Kidney tubule cell (primary cell): ENCODE measurements around the gene RAC2.
A peak's percentile ranks its signal among the peaks of the same experiment; 100 is the strongest.
"Not testable (repeated sequence)": the region's sequence is repeated elsewhere in the genome, so short reads cannot be mapped to it uniquely, and the experiment has no call there.

Experiments
- DNase-seq: peaks from one replicate; pipeline ENCODE4 v3.0.0-alpha.2; 2018; ENCODE audit warnings: low spot score

The RAC2 gene

DNA sequence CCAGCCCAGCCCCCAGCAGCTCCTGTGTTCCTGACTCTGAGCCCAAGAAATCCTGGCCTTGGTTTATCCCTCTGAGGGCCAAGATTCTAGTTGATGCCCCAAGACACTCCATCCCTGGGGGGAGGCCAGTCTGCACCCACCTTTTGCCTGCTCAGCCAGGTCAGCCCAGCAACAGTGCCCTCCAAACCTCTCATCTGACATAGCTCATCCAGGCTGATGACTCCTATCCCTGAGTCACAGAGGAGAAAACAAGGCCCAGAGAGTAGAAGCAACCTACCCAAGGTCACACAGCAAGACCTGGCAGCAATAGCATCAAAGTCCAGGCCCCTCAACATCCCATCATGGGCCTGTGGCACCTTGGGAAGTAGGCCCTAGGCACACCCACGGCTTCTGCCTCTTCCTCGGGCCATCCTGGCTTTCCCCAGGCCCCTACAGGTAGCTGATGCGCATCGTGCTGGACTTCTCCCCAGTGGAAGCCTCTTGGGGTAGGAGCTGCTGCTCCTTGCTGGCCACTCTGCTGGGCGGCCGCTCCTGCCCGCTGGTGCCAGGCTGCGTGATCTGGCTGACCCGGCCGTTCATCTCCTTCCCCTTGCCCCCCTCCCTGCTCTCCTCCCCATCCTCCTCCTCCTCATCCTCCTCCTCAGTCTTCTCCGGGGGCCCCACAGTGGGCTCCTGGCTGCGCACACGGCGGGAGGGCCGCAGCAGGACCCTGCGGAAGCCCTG, 37.8 kb downstream of the RAC2 start:
- no peak for DNase-seq

DNA sequence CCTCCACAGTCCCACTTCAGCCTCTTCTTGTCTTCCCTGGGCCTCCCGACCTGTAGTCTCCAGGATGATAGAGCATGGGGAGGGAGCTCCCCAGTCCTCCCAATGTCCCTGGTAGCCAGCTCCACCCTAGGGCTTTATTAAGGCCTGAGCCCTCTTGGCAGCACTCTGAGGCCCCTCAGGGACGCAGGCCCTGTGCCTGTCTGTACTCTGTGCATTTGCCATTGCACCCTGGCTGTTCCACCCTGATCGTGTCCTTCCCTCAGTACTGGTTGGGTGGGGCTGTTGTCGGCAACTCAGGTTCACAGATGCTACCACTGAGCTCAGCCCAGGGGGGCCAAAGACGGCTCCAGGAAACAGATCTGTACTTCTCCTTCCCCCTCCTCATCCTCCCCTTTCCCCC, 39.0 kb downstream of the RAC2 start:
- no peak for DNase-seq

DNA sequence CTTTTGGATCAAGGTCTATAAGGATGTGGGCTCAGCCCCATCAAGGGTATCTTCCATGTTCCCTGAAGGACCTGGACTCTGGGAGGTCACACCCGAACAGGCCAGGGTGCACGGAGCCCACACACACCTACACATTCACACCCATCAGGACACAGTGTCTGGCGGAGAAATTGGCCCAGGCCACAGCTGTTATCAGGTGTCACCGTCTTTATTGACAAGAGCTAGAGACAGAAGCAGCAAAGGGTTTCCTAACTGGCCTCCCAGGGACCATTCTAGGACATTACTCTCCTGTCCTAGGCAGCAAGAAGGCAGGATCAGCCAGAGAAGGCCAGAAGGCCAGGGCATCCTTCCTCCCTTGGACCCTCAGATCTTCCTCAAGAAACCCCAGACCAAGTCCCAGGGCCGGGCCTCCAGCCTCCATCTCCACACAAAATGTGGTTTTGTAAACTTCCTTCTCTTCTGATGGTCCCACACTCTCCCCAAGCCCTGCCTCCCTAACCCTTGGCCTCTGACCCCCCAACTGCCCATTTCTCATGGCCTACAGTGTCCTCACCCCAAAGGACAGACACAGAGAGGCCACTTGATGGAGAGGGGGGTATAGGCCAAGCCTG, 39.9 kb downstream of the RAC2 start:
- no peak for DNase-seq

DNA sequence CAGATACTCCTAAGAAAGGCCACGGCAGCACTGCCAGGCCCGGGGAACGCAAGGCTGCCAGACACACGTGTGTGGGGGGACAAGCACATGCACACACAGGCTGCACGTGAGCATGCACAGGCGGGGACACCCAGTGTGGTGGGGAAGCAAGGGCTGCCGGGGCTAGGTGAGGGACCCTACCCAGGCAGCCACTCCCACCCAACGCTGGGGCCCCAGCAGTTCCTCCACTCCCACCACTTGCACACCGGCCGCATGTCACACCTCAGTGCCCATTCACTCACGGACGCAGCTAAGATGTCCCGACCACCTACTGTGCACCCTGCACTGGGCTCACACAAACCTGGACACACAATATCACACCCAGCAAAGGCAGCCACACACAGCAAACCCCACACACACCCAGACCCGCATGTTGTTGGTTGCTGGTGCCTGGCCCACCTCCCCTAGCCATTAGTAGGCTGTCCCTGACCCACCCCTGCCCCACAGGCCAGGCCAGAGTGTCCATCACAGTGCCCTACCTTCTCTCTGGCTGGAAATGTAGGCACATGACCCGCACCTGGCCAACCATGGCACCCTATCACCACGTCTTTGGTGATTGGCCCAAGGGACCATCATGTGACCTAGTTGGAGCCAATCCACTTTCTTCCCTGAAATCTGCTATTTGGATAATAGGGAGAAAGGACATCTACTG, 40.6 kb downstream of the RAC2 start:
- DNase-seq: no peak

DNA sequence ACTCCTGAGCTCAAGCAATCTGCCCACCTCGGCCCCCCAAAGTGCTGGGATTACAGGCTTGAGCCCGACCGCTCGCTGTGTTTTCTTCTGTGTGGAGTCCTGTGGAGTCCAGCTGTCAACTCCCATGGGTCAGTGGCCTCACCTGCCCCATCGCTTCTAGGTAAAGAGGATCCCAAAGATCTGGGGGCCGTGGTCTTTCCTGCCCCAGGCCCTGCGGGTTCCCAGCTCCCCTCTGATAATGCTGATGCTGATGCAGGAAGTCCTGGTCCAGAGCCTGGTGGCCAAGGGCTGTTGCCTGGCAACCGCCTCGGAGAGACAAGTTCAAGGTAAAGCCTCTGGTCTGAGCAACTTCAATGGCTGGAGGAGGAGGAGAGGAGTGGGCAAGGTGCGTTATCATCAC, 41.4 kb downstream of the RAC2 start:
- DNase-seq: no peak

DNA sequence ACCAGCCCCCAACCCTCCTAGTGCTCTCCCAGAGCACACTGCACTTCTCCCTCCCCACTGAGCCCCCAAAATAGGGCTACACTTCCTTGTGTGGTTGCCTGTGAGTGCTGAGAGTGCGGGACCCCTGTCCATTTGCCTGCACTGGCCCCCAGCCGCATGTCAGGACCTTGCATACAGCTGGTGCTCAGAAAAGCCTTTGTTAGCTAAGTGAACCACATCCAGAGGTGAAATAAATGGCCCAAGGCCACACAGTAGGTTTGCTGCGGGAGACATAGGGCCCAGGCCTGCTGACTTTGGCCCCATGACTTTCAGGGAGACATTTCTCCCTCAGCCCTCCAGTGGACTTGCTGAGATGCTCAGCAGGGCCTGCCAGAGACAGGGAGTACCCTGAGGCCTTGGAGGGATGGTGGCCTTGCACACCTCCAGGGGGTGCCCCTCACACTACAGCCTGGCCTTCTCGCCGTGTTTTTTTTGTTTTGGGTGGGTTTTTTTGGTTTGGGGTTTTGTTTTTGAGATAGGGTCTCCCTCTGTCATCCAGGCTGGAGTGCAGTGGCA, 42.0 kb downstream of the RAC2 start:
- no peak for DNase-seq

DNA sequence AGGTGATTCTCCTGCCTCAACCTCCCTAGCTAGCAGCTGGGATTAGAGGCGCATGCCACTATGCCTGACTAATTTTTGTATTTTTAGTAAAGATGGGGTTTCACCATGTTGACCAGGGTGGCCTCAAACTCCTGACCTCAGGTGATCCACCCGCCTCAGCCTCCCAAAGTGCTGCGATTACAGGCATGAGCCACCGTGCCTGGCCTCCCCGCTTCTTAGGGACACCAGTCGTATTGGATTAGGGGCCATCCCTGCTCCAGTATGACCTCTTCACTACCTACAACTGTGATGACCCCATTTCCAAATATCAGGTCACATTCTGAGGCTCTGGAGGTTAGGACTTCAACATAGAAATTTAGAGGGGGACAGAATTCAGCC, 42.6 kb downstream of the RAC2 start:
- DNase-seq: not testable (repeated sequence)

DNA sequence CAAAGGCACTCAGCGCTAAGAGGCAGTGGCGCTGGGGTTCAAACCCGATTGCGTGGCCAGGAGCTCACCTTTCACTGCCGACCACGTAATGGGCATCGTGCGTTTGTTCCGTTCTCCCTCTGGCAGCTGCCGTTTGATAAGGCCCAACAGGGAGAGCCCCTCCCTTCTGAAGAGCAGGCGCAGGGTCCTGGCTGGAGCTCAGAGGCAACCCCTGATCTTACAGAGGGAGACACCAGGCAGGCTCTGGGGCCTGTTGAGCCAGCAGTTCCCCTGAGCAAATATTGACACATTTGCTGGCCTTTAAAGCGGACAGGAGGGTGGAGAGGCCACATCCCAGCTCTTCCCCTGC, 44.3 kb downstream of the RAC2 start:
- DNase-seq: no peak

DNA sequence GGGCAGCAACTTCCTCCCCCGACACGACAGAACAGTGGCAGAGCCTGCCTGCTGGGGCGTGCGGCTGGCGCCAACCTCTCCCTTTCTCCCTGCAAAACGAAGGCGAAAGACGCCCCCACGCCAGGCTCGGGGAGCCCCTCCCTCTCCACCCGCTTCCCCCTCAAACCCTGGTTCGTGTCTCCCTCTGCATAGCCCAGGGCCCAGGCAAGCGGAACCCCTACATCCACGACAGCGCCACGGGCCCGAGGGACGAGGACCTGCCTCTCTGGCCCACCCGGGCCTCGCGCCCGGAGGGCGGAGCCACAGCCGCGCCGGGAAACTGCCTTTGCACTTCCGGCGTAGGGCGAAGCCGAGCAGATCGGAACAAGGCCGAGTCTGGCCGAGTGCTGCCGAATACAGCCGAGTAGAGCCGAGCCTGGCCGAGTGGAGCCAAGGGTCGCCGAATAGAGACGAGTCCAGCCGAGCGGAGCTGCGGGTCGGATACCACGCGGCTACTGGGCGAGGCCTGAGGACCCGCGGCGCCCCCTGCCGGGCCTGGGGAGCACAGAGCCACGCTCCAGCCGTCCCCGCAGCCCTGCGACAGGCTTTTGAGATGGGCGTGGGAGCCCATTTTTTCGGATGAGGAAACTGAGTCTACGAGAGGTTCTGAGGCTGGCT, 44.8 kb downstream of the RAC2 start:
- peak; percentile 98 for DNase-seq

DNA sequence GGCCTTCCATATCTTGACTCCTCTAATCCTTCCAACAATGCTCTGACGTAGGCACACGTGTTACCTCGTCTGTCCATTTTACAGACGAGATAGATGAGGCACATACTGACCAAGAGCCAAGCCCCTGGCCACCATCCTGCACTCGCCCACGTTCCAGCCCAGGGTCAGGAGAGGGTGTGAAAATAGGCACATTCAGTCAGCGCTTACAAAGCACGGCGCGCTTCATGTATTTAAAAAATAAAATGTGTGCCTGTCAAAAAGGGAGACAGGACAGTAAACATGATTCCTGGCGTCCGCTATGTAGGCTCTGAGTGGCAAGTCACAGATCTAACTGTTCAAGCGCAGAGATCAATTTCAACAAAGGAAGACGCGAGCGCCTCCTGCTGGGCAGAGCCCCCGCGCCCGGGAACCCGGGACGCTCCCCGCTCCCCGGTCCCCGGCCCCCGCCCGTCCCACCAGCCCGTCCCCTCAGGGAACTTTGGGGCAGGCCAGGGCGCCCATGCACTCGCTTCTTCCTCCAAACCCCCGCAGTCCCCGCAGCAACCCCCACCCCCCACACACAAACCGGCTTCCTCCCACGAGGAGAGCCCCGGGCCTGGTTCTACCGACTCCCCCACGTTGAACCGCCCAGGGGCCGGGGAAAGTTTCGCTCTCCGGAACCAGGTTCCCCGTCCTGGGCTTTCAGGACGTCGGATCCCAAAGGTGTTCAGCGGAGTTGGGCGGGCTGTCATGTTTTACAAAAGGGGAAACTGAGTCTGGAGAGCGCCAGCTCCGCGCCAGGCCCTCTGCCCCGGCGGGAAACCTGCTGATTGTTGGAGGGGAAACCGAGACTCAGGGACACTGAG, 45.6 kb downstream of the RAC2 start:
- DNase-seq: peak; percentile 83

DNA sequence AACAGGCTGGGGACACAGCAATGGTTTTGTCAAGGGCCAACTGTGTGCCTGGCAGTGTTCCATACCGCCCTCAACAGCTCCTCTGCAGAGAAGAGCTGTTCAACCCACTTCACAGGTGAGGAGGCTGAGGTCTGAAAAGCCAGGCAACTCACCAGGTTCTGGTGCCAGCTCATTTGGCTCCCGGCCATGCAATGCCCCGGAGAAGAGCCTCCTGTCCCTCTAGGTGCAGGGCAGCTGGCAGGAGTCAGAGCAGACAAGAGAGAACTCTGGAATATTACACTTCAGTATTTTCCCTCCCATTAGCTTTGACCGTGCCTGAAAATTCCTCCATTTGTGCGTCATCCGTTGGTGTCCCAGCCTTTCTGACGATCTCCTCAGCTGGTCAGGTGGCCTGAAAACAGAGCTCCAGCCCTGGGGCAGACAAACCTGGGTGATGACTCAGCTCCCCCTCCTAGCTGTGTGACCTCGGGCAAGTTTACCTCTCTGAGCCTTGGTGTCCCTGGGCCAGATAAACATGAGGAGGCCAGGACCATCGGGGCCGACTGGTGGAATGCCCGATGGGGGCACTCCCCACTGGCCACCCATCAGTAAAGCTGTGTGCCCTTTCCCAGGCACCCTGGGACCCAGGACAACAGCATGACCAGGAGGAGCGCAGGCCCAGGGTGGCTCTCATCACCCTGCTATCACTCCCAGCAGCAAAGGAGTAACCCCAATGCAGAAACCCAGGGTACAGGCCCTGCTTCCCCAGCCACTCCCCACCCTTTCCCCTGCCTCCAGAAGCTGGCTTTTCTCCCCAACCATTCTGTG, 46.4 kb downstream of the RAC2 start:
- peak; percentile 96 for DNase-seq

DNA sequence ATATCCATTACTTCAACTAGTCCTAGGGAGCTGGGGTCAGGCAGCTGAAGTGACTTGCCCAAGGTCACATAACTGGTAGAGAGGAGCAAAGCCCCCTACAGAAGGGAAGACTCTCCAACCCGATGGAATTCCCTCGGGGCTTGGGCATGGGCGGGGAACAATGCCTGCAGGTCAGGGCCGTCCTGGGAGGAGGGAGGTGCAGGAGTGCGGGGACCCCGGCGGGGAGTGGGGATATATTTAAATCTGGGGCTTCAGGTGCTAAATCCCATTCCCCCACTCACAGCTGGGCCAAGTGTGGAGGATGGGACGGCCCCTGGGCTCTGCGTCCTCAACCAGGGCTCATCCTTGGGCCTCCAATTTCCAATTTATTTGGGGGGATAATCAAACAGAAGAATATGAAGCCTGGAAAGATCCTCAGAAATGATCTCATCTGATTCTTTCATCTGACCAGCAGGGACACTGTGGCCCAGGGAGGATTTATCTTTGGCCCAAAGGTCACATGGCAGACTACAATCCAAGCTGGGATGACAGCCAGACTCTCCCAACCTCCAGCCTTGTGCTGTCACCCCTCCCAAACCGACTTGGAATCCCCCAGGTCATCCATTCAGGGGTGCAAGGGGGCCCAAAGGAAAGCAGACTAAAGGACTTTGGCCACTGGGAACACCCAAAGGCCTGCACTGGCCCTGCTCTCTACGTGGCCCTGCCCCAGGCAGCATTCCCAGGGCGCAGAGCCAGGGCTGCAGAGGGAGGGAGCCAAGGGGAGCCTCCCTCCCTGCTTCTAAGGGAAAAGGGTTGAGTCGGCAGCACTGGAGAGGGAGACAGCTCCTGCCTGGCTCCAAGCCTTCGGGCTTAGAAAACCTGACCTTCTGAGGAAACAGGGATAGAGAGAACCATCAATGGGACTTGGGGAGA, 47.3 kb downstream of the RAC2 start:
- peak; percentile 74 for DNase-seq

DNA sequence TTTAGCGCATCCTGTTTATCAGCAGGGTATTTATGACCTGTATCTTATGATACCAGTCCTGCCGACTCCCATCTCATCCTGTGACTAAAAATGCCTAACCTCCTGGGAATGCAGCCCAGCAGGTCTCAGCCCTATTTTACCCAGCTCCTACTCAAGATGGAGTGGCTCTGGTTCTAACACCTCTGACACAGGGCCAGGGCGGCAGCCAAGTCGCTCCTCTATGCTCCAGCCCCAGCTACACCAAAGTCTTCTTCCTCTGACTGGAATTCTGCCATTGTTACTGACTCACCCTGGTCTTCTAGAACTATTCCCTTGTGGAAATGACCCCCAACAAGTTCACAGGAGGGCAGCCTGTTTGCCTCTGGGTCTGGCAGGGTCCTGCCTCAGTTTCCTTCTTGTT, 48.1 kb downstream of the RAC2 start:
- peak; percentile 23 for DNase-seq

DNA sequence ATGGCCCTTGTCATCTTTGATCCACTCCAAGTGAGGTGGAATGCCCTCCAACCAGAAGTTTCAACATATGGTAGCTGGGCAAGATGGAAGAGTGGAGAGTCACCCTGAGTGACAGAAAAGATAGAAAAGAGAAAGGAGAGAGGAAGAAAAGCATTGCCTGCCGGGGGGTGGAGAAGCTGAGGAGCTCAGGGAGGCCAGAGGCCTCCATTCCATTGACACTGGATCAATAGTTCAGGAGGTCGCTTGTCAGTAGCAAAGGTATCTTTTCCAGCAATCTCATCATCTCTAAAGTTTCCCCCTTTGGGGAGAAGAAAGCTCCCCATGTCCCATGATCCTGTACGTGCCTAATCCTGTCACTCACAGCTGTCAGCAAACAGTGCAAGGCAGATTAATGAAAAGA, 49.3 kb downstream of the RAC2 start:
- no peak for DNase-seq

DNA sequence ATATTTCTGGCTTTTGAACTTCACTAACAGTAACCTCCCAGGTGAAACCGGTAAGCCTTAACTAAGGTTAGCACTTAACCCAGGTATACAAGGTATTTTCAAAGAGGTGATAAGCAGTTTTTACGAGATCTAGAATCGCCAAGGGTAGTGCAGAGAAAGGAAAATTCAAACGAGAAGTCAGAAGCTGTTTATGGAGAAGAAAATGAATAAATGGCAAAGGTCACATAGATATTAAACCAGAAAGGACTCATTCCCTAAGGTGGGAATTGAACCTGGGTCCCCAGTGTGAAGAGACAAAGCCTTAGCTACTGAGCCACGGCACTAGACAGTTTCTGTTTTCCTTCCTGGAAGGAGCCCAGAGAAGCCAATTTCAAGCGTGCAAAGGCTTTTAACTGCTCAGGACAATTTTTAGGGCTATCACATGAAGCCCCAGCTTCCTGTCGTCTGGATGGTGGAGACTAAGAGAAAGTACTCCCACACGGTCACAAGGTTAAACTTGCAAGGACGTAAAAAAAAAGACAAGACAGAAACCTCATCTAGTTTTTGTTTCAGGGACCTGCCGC, 50.4 kb downstream of the RAC2 start:
- DNase-seq: peak; percentile 71

DNA sequence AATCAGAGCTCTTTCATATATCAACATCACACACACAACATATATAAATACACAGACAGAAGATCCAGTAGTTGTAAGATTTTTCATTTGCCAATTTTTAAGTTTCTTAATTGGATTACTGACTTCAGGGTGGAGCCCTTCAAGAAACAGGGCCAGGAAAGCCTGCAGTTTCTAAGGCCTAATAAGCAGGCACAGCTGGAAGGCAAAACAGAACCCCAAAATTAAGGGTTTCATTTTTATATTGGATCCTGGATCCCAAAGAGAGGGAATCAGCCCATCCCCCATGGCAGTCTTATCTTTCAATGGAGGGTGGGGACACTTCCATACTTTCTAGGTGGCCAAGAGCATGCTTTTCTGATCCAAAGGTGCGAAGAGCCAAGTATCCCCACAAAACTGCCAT, 51.3 kb downstream of the RAC2 start:
- DNase-seq: no peak

DNA sequence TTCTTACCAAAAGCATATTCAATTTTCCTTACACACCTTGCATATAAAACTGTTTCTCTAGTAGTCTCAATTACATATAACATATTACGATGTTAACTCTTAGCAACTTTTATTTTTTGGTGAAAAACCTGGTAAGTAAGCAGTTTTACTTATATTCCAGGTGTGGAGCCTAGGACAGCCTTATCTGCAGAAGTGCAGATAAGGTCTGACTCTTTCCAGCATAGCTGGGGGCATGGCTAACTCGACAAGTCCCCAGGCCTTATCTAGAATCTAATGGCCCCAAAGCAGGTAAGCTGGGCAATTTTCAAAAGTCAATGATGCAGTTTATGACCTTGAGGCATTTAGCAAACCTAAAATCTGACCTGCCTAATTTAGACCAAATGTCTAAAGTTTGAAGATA, 51.9 kb downstream of the RAC2 start:
- no peak for DNase-seq

DNA sequence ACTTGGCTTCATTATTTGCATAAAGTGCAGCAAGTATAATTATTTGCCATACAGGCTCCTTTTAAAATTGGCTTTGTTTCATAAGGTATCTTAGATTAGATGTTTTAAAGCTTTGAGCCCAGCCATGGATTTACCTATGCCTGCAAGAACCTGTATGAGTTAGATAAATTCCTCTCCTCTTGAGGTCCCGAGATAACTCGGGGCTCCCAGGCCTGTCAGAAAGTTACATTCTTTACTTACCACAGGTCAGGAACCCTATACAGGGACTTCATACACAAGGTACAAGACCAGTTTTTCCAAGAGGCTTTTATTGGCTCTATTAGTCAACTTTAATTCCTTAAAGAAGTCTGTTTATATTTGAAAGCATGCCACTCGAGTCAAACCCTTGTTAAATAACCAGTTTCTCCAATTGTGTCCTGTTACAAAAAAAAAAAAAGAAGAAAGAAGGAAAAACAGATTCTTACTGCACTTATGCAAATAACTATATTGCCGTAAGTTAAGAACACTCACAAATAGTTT, 53.7 kb downstream of the RAC2 start:
- DNase-seq: no peak

DNA sequence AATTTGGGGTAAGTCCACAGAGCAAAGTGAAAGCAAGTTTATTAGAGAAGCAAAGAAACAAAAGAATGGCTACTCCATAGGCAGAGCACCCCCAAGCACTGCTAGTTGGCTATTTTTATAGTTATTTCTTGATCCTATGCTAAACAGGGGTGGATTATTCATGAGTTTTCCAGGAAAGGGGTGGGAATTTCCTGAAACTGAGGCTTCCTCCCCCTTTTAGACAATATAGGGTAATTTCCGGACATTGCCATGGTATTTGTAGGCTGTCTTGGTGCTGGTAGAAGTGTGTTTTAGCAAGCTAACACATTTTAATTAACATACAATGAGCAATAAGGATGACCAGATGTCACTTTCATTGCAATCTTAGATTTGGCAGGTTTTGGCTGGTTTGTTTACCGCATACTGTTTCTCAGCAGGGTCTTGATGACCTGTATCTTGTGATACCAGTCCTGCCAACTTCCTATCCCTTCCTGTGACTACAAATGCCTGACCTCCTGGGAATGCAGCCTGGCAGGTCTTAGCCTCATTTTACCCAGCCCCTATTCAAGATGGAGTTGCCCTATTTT, 55.1 kb downstream of the RAC2 start:
- DNase-seq: peak; percentile 51
